GM06990 (cell line): ENCODE measurements around the gene MAP1A.
A peak's percentile ranks its signal among the peaks of the same experiment; 100 is the strongest.

Experiments
- DNase-seq: peaks from one replicate; pipeline ENCODE4 v3.0.0-alpha.2; 2011; ENCODE audit not compliant: insufficient read length; ENCODE audit errors: extremely low read depth
- H3K27me3 ChIP-seq: replicated peaks from 2 replicates; pipeline ENCODE4 v1.6.0; 2011; ENCODE audit warnings: low read length; ENCODE audit not compliant: control insufficient read depth, insufficient read depth
- H3K36me3 ChIP-seq: 2 replicates; pipeline ENCODE4 v1.5.1; 2011; ENCODE audit warnings: low read length; ENCODE audit not compliant: control insufficient read depth, insufficient read depth
- H3K4me3 ChIP-seq: replicated peaks from 2 replicates; pipeline ENCODE4 v1.5.1; 2011; ENCODE audit warnings: low read depth, mild to moderate bottlenecking, control low read depth, low read length
- CTCF ChIP-seq: IDR thresholded peaks from 2 replicates; pipeline ENCODE4 v1.5.1; 2011; ENCODE audit warnings: low read length, control low read depth, mild to moderate bottlenecking, inconsistent platforms; ENCODE audit not compliant: insufficient read depth, poor library complexity, severe bottlenecking

MAP1A gene

GRCh38 chr15:43484455-43484854, 33.0 kb upstream of the MAP1A start:
- no peaks in the 10 kb centered on the region for H3K27me3 ChIP-seq
- no peak overlapping the region for H3K4me3 ChIP-seq
- H3K36me3 ChIP-seq, result peaks cover 9% of the 10 kb centered on the region
- no peak for DNase-seq
- TF ChIP-seq CTCF, result no peak

GRCh38 chr15:43487271-43487895, 30.0 kb upstream of the MAP1A start:
- no peak for DNase-seq
- TF ChIP-seq CTCF, result no peak
- H3K27me3 ChIP-seq, result no peaks in the 10 kb centered on the region
- no peak overlapping the region for H3K4me3 ChIP-seq
- peaks cover 7% of the 10 kb centered on the region for H3K36me3 ChIP-seq

- TF ChIP-seq CTCF, result no peak
- peaks cover 4% of the 10 kb centered on the region for H3K36me3 ChIP-seq
- H3K27me3 ChIP-seq, result no peaks in the 10 kb centered on the region
- no peak overlapping the region for H3K4me3 ChIP-seq
- DNase-seq, result no peak
Observed at GRCh38 chr15:43488790-43489189, 28.6 kb upstream of the MAP1A start.

- Histone ChIP-seq H3K36me3 (peaks cover 4% of the 10 kb centered on the region), H3K27me3 (no peaks in the 10 kb centered on the region), H3K4me3 (no peak overlapping the region)
- no peak for DNase-seq
- no peak for TF ChIP-seq CTCF
Observed at GRCh38 chr15:43489191-43489590, 28.2 kb upstream of the MAP1A start.

GRCh38 chr15:43492266-43492665, 25.1 kb upstream of the MAP1A start:
- Histone ChIP-seq H3K4me3 (peak overlapping the region; percentile 82), H3K36me3 (peaks cover 4% of the 10 kb centered on the region), H3K27me3 (no peaks in the 10 kb centered on the region)
- no peak for TF ChIP-seq CTCF
- DNase-seq, result no peak
